ENCODE data around the gene SLC30A3. TPM values are rescaled to one million over a fixed set of nuclear protein-coding genes. Genes with fewer than 3 reads are reported as not detected.
A peak's percentile ranks its signal among the peaks of the same experiment; 100 is the strongest.

Gene SLC30A3
- total and polyA plus RNA-seq, 2 of the 13 experiments (the other 11 are each of a cell fraction or from before 2014, with no cell fraction given) = 0.38 to 0.79 TPM

- no peak for TF ChIP-seq SOX5 (CRISPR knock-in tag; IDR thresholded peaks at IDR 0.05; ENCODE audit: borderline replicate concordance)
- TF ChIP-seq HOXA7 (CRISPR knock-in tag; IDR thresholded peaks at IDR 0.05) = no peak
- TF ChIP-seq ZNF557 (CRISPR knock-in tag; IDR thresholded peaks at IDR 0.05) = 0 out of 2 replicates have a peak, but pooled peaks have one; percentile 56
- TF ChIP-seq ELF1 (CRISPR knock-in tag; IDR thresholded peaks at IDR 0.05) = no peak
- no peak for TF ChIP-seq PLSCR1 (CRISPR knock-in tag; IDR thresholded peaks at IDR 0.05; ENCODE audit: borderline replicate concordance)
- TF ChIP-seq AHR (CRISPR knock-in tag; IDR thresholded peaks at IDR 0.05) = 0 out of 2 replicates have a peak, but pooled peaks have one; percentile 27
- no peak for TF ChIP-seq NCOA1 (CRISPR knock-in tag; IDR thresholded peaks at IDR 0.05)
- TF ChIP-seq ZFP82 (CRISPR knock-in tag; IDR thresholded peaks at IDR 0.05; ENCODE audit: borderline replicate concordance) = no peak
- TF ChIP-seq HDAC6 (IDR thresholded peaks at IDR 0.05; ENCODE audit: low read depth, low read length) = no peak
- TF ChIP-seq NBN (conservative IDR thresholded peaks at IDR 0.05) = no peak
- TF ChIP-seq SSRP1 (CRISPR knock-in tag; IDR thresholded peaks at IDR 0.05) = no peak
- TF ChIP-seq ZNF274 (CRISPR knock-in tag; IDR thresholded peaks at IDR 0.05) = peak; percentile 94
- no peak; the same call in 1 of the 2 replicates for TF ChIP-seq ZNF276 (CRISPR knock-in tag; IDR thresholded peaks at IDR 0.05; ENCODE audit: low read depth)
- TF ChIP-seq ZNF232 (CRISPR knock-in tag; IDR thresholded peaks at IDR 0.05; ENCODE audit: borderline replicate concordance) = peak; percentile 84; the same call in 1 of the 2 replicates
- TF ChIP-seq NCOR1 (IDR thresholded peaks at IDR 0.05; ENCODE audit: borderline replicate concordance, low read length) = no peak
- no peak; the same call in 1 of the 2 replicates for TF ChIP-seq ZNF235 (CRISPR knock-in tag; IDR thresholded peaks at IDR 0.05; ENCODE audit: borderline replicate concordance)
- TF ChIP-seq SRSF1 (optimal IDR thresholded peaks at IDR 0.05; ENCODE audit: low read depth, low read length) = no peak
- no peak for TF ChIP-seq HDAC2 (CRISPR knock-in tag; IDR thresholded peaks at IDR 0.05)
- TF ChIP-seq EZH2 (conservative IDR thresholded peaks at IDR 0.05; ENCODE audit: low read depth, low read length) = no peak
- TF ChIP-seq DZIP1 (CRISPR knock-in tag; IDR thresholded peaks at IDR 0.05) = peak; percentile 84; the same call in 1 of the 2 replicates
- 0 out of 2 replicates have a peak, but pooled peaks have one; percentile 8 for TF ChIP-seq RARA (CRISPR knock-in tag; IDR thresholded peaks at IDR 0.05)
- TF ChIP-seq ATF1 (CRISPR knock-in tag; IDR thresholded peaks at IDR 0.05) = no peak
- no peak for TF ChIP-seq ZNF562 (CRISPR knock-in tag; IDR thresholded peaks at IDR 0.05; ENCODE audit: borderline replicate concordance)
- peak; percentile 24; the same call in 1 of the 2 replicates for TF ChIP-seq ZNF441 (CRISPR knock-in tag; IDR thresholded peaks at IDR 0.05; ENCODE audit: borderline replicate concordance)
- peak; percentile 75; the same call in 1 of the 2 replicates for TF ChIP-seq ZSCAN21 (CRISPR knock-in tag; IDR thresholded peaks at IDR 0.05; ENCODE audit: borderline replicate concordance)
- peak; percentile 28; the same call in 1 of the 2 replicates for TF ChIP-seq ZNF225 (CRISPR knock-in tag; IDR thresholded peaks at IDR 0.05)
These were observed 45.4 kb downstream of the SLC30A3 start, which contains the start of gene CAD (continued) for GRCh38 chr2:27217173-27218121.
